Esophagus squamous epithelium (tissue), 5 donors: ENCODE data around the gene MECP2. TPM values are rescaled to one million over a fixed set of nuclear protein-coding genes. Genes with fewer than 3 reads are reported as not detected.

Experiments used
- DNase-seq: peaks from one replicate; lab custom pipeline; 2025; lab: John Stamatoyannopoulos, UW
- H3K27ac ChIP-seq, 4 donors: fragments of 200-600 bp; sonication (generic); one replicate each; pipeline ENCODE4 v1.5.1; 2016 to 2019; ENCODE audit warnings: mild to moderate bottlenecking in 1 of 4
- H3K27me3 ChIP-seq, 4 donors: fragments of 200-600 bp; sonication (generic); 1 replicate in 3 of 4; 2 replicates in 1 of 4; pipeline versions ENCODE4 v1.5.1 to v1.6.0; 2017 to 2021; ENCODE audit warnings: antibody characterized with exemption in 1 of 4
- H3K36me3 ChIP-seq, 3 donors: fragments of 200-600 bp; sonication (generic); one replicate each; pipeline ENCODE4 v1.5.1; 2016 to 2019
- H3K4me1 ChIP-seq, 3 donors: fragments of 200-600 bp; sonication (generic); one replicate each; pipeline ENCODE4 v1.5.1; 2017 to 2019
- H3K4me3 ChIP-seq, 4 donors: fragments of 200-600 bp; sonication (generic); 1 replicate in 3 of 4; 2 replicates in 1 of 4; pipeline ENCODE4 v1.5.1; 2016 to 2019; ENCODE audit warnings: mild to moderate bottlenecking in 2 of 4, moderate library complexity in 1 of 4
- H3K9me3 ChIP-seq, 3 donors: fragments of 200-600 bp; sonication (generic); one replicate each; pipeline ENCODE4 v1.5.1; 2016 to 2019
- POLR2A ChIP-seq, 4 donors: fragments of 450-650 bp; IDR thresholded peaks; one replicate each; pipeline ENCODE4 v1.6.1; 2017; ENCODE audit warnings: antibody characterized with exemption in 4 of 4, mild to moderate bottlenecking in 4 of 4, moderate library complexity in 3 of 4
- WGBS, 2 donors: methylation state at CpG; one replicate each; pipeline ENCODE4 v1.1.5; 2018; 5-methylcytosine and 5-hydroxymethylcytosine counted together
- intact Hi-C: fragments of 100-400 bp; cut with DNase I; formaldehyde crosslinking; loops from one replicate; pipeline ENCODE4 v1.15.0; 2022
- total RNA-seq, 4 donors: library from RNA; depleted of rRNA; stranded (reverse); fragments of >200 nt; gene quantifications; one replicate each; pipeline ENCODE4 v1.1.0, GENCODE V29; 2016
- TF ChIP-seq, protein P1 (sequence below), 6 experiments: fragments of 450-650 bp in 4 of 6; fragments of 200-600 bp in 2 of 6; sonication (generic) in 2 of 6; IDR thresholded peaks; one replicate each; pipeline ENCODE4 v1.5.1; 2016 to 2019; ENCODE audit warnings: antibody characterized with exemption in 6 of 6, mild to moderate bottlenecking in 4 of 6, moderate library complexity in 4 of 6
- donor health status: DM: yes; HTN: yes; CAD: no.

Gene MECP2
- total RNA-seq, 4 donors from 2014 or later = 17.7 to 38.7 (median 25.4) TPM

DNA sequence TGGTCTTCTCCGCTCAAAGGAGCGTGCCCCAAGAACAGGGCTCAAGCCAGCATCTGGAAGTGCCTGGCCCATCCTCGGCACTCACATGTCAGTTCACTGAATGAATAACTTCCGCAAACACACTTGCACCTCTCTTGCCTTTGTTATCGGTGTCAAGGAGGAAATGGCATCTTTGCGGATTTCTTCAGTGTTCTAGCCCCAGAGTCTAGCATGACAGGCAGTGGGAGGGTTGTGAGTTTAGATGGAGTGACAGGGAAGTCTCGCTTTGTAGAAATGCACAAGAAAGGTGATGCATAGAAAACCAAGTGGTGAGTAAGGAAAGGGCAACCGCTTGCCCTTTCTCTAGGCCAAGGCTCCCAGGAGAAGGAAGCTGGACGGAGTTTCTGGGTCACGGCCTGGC, 17.6 kb upstream of the MECP2 start:
- H3K27ac ChIP-seq = no peak overlapping the region
- H3K27me3 ChIP-seq = no peaks in the 10 kb centered on the region
- H3K4me1 ChIP-seq = no peaks in the 10 kb centered on the region
- no peak for TF ChIP-seq POLR2A (IDR thresholded peaks at IDR 0.05)
- TF ChIP-seq, protein P1, sequence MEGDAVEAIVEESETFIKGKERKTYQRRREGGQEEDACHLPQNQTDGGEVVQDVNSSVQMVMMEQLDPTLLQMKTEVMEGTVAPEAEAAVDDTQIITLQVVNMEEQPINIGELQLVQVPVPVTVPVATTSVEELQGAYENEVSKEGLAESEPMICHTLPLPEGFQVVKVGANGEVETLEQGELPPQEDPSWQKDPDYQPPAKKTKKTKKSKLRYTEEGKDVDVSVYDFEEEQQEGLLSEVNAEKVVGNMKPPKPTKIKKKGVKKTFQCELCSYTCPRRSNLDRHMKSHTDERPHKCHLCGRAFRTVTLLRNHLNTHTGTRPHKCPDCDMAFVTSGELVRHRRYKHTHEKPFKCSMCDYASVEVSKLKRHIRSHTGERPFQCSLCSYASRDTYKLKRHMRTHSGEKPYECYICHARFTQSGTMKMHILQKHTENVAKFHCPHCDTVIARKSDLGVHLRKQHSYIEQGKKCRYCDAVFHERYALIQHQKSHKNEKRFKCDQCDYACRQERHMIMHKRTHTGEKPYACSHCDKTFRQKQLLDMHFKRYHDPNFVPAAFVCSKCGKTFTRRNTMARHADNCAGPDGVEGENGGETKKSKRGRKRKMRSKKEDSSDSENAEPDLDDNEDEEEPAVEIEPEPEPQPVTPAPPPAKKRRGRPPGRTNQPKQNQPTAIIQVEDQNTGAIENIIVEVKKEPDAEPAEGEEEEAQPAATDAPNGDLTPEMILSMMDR (IDR thresholded peaks at IDR 0.05) = no peak
- intact Hi-C loops = no loop called here
- DNase-seq = no peak
- 85% methylated on average over 10 of the region's 10 CpGs; no CpG with 5 or more reads in 1 of the 2 donors for WGBS, 2 donors
- H3K4me3 ChIP-seq = no peak overlapping the region
- H3K9me3 ChIP-seq = peaks cover 0 to 3% (median 0%) of the 10 kb centered on the region in 3 donors
- H3K36me3 ChIP-seq = no peaks in the 10 kb centered on the region

DNA sequence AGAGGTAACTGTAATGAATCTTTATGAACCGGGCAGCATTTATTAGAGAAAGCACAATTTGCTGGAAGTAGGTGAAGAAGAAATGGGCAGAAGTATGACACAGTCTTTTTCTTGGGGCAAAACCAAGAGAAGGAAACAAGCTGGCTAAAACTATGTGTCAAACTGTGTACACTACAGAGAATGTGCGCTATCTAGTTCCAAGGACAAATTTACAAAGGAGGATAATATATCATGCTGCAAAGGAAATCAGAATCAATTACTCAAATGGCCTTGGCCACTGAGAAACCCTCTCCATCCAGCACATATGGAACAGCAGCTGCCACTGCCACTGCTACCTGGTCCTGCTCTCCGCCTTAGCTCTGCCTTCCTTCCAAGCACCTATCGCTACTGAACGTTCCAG, 17.1 kb upstream of the MECP2 start:
- H3K27ac ChIP-seq = no peak overlapping the region
- DNase-seq = no peak
- H3K36me3 ChIP-seq = no peaks in the 10 kb centered on the region
- TF ChIP-seq POLR2A (IDR thresholded peaks at IDR 0.05) = no peak
- TF ChIP-seq, protein P1 (IDR thresholded peaks at IDR 0.05) = no peak
- no peaks in the 10 kb centered on the region for H3K4me1 ChIP-seq
- H3K4me3 ChIP-seq = no peak overlapping the region
- peaks cover 0 to 3% (median 0%) of the 10 kb centered on the region in 3 donors for H3K9me3 ChIP-seq
- 89 to 98% methylated on average over 5 of the region's 5 CpGs for WGBS, 2 donors
- intact Hi-C loops = no loop called here
- no peaks in the 10 kb centered on the region for H3K27me3 ChIP-seq

DNA sequence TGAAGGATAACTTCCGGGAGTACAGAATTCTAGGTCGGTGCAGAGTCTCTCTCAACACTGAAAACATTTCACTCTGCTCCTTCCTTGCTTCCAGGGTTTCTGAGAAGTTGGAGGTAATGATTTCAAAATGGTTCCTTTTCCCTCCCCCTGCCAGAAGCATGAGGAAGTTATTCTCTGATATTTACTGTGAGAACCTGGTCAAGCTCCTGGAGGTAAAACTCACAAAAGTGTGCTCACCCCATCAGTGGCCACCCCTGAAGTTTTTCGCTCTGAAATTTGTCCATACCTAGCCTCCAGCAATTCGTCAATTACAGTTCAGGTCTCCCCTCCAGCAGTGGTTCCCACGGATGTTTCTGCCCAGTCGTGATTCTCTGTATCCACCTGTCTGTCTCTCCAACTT, 16.2 kb upstream of the MECP2 start:
- intact Hi-C loops = no loop called here
- DNase-seq = no peak
- TF ChIP-seq, protein P1 (IDR thresholded peaks at IDR 0.05) = no peak
- no peak for TF ChIP-seq POLR2A (IDR thresholded peaks at IDR 0.05)
- H3K36me3 ChIP-seq = no peaks in the 10 kb centered on the region
- H3K9me3 ChIP-seq = peaks cover 0 to 3% (median 0%) of the 10 kb centered on the region in 3 donors
- no peak overlapping the region for H3K27ac ChIP-seq
- no peaks in the 10 kb centered on the region for H3K27me3 ChIP-seq
- no peak overlapping the region for H3K4me3 ChIP-seq
- 68 to 69% methylated on average over 6 of the region's 6 CpGs for WGBS, 2 donors
- H3K4me1 ChIP-seq = no peaks in the 10 kb centered on the region

DNA sequence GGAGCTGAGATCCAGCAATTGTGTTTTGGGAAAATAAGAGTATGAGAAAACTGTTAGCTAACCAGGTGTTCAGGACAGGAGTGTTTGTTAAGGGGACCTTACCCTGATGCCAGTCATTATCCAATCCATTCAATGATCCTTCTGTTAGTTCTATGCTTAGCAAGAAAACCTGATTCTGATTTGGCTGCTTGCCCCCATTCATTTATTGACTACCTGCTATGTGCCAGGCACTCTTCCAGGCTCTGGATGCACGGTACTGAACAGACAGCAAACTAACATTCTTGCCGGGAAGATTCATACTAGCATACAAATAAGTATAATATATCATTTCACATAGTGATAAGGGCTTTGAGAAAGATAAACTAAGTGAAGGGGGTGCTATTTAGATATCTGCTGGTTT, 1.0 kb upstream of the MECP2 start:
- H3K27me3 ChIP-seq = no peaks in the 10 kb centered on the region
- 13 to 41% methylated on average over 2 of the region's 2 CpGs for WGBS, 2 donors
- H3K36me3 ChIP-seq = no peaks in the 10 kb centered on the region
- no peak overlapping the region for H3K27ac ChIP-seq
- DNase-seq = no peak
- intact Hi-C loops = no loop called here
- H3K9me3 ChIP-seq = no peaks in the 10 kb centered on the region
- no peak overlapping the region for H3K4me3 ChIP-seq
- H3K4me1 ChIP-seq = peaks cover 0 to 34% (median 4%) of the 10 kb centered on the region in 3 donors
- no peak for TF ChIP-seq POLR2A (IDR thresholded peaks at IDR 0.05)
- TF ChIP-seq, protein P1 (IDR thresholded peaks at IDR 0.05) = no peak

DNA sequence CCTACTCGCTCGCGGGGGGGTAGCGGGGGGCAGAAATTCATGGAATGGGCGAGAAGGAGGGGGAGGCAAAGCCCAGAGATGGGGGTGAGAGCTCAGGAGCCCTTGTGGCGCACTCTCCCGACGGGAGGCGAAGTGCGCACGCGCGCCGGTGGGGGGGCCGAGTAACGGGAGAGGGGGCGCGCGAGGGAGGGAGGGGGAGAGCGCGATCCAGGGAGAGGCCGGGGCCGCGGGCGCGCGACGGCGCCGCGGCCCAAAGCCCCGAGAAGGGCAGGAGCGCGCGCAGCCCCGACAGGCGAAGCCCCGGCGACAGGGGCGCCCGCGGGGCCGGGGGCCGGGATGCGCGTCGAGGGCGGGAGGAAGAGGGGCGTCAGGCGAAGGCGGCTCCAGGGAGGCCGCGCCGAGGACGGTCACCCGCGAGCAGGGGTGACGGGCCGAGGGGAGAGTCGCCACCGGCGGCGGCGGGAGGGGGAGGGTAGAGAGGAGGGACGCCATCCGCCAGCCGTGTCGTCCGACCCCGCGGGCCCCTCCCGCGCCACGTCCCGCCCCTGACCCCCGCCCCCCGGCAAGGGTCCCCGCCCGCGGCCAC, 421 bp downstream of the MECP2 start:
- peak overlapping the region; percentile 49 to 88 (median 82) for H3K4me3 ChIP-seq
- H3K36me3 ChIP-seq = no peaks in the 10 kb centered on the region
- DNase-seq = no peak
- WGBS, 2 donors = no CpG with 5 or more reads among the region's 80 CpGs
- H3K9me3 ChIP-seq = no peaks in the 10 kb centered on the region
- peaks cover 0 to 46% (median 4%) of the 10 kb centered on the region in 3 donors for H3K4me1 ChIP-seq
- peak overlapping the region; percentile 89 to 98 (median 97) for H3K27ac ChIP-seq
- TF ChIP-seq POLR2A (IDR thresholded peaks at IDR 0.05) = no peak
- TF ChIP-seq, protein P1 (IDR thresholded peaks at IDR 0.05) = no peak
- intact Hi-C loops = no loop called here
- H3K27me3 ChIP-seq = no peaks in the 10 kb centered on the region
